Activated T-cell treated with anti-CD3 and anti-CD28 coated beads for 48 hours (primary cell): Measurements from ENCODE around the gene DMPK.
A peak's percentile ranks its signal among the peaks of the same experiment; 100 is the strongest.

Experiments
- DNase-seq: peaks from one replicate; pipeline ENCODE4 v3.0.0-alpha.2; 2020; ENCODE audit warnings: low read depth

DMPK gene

GRCh38 chr19:45785781-45786532, 3.7 kb upstream of the DMPK start:
- no peak for DNase-seq

GRCh38 chr19:45785097-45785496, 2.8 kb upstream of the DMPK start:
- DNase-seq, result no peak

- no peak for DNase-seq
These were observed 1.8 kb upstream of the DMPK start for GRCh38 chr19:45784096-45784495.

- no peak for DNase-seq
These were observed 813 bp upstream of the DMPK start for GRCh38 chr19:45782820-45783785.

- no peak for DNase-seq
These were observed 802 bp downstream of the DMPK start for GRCh38 chr19:45781214-45782161.

- DNase-seq, result no peak
These were observed 1.7 kb downstream of the DMPK start for GRCh38 chr19:45780448-45781213.

GRCh38 chr19:45780146-45780447, 2.2 kb downstream of the DMPK start:
- no peak for DNase-seq

GRCh38 chr19:45779231-45780145, 2.8 kb downstream of the DMPK start:
- peak; percentile 94 for DNase-seq

- DNase-seq, result no peak
These were observed 4.2 kb downstream of the DMPK start for GRCh38 chr19:45778010-45778661.

- no peak for DNase-seq
These were observed 4.8 kb downstream of the DMPK start for GRCh38 chr19:45777395-45777961.

- no peak for DNase-seq
These were observed 7.5 kb downstream of the DMPK start for GRCh38 chr19:45774765-45775164.

- no peak for DNase-seq
These were observed 8.9 kb downstream of the DMPK start for GRCh38 chr19:45773384-45773783.

GRCh38 chr19:45772912-45773311, 9.4 kb downstream of the DMPK start:
- DNase-seq, result no peak

- DNase-seq, result no peak
These were observed 10.0 kb downstream of the DMPK start for GRCh38 chr19:45772130-45772840.

GRCh38 chr19:45771311-45771933, 10.9 kb downstream of the DMPK start:
- no peak for DNase-seq

GRCh38 chr19:45770192-45771101, 11.8 kb downstream of the DMPK start:
- peak; percentile 90 for DNase-seq

GRCh38 chr19:45769821-45770191, 12.5 kb downstream of the DMPK start:
- DNase-seq, result no peak
